ENCODE data around the gene CPOX. TPM values are rescaled to one million over a fixed set of nuclear protein-coding genes. Genes with fewer than 3 reads are reported as not detected.

The CPOX gene
- total RNA-seq, 2 experiments from 2014 or later = 40.5 to 45.3 TPM

DNA sequence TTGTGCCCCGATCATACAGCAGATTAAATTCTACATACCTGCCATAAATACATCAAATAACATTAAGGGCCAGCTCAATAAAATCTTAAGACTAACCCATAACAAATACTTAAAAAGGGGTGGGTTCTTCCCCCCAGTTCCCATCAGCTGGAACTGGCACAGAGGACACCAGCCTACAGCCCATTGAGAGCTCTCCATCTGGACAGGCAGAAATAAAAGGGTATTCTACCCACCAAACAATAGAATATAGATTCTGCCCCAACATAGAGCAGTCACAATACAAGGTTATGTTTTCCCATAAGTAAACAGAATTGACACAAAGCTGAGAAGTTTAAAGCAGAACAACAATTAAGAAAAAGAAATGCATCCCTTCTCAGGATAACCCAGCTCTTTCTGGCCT, 11.9 kb downstream of the CPOX start:
- no peak for DNase-seq
- H3K27ac Mint-ChIP-seq = no peak overlapping the region
- H3K9me3 Mint-ChIP-seq = no peaks in the 10 kb centered on the region
- ChIA-PET POLR2A (interaction anchor here (1.4 kb wide), 1 partner anchor 11 kb away, joined by 3 read pairs; no protein-coding TSS in a partner anchor), CTCF (interaction anchor here (0.9 to 2.1 kb wide), 4 partner anchors 9 to 70 kb away, joined by 3 to 5 read pairs (median 4); partner anchors contain the start of gene CPOX)
- intact Hi-C loops (cut with micrococcal nuclease) = no loop called here
- TF ChIP-seq, protein P1, sequence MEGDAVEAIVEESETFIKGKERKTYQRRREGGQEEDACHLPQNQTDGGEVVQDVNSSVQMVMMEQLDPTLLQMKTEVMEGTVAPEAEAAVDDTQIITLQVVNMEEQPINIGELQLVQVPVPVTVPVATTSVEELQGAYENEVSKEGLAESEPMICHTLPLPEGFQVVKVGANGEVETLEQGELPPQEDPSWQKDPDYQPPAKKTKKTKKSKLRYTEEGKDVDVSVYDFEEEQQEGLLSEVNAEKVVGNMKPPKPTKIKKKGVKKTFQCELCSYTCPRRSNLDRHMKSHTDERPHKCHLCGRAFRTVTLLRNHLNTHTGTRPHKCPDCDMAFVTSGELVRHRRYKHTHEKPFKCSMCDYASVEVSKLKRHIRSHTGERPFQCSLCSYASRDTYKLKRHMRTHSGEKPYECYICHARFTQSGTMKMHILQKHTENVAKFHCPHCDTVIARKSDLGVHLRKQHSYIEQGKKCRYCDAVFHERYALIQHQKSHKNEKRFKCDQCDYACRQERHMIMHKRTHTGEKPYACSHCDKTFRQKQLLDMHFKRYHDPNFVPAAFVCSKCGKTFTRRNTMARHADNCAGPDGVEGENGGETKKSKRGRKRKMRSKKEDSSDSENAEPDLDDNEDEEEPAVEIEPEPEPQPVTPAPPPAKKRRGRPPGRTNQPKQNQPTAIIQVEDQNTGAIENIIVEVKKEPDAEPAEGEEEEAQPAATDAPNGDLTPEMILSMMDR (IDR thresholded peaks at IDR 0.05) = no peak
- no peak for ATAC-seq
- no peaks in the 10 kb centered on the region for H3K27me3 Mint-ChIP-seq
- no peak overlapping the region for H3K4me3 Mint-ChIP-seq
- peaks cover 35% of the 10 kb centered on the region for H3K4me1 Mint-ChIP-seq (ENCODE audit: low read depth)
- peaks cover 68% of the 10 kb centered on the region for H3K36me3 Mint-ChIP-seq (ENCODE audit: low read depth)

DNA sequence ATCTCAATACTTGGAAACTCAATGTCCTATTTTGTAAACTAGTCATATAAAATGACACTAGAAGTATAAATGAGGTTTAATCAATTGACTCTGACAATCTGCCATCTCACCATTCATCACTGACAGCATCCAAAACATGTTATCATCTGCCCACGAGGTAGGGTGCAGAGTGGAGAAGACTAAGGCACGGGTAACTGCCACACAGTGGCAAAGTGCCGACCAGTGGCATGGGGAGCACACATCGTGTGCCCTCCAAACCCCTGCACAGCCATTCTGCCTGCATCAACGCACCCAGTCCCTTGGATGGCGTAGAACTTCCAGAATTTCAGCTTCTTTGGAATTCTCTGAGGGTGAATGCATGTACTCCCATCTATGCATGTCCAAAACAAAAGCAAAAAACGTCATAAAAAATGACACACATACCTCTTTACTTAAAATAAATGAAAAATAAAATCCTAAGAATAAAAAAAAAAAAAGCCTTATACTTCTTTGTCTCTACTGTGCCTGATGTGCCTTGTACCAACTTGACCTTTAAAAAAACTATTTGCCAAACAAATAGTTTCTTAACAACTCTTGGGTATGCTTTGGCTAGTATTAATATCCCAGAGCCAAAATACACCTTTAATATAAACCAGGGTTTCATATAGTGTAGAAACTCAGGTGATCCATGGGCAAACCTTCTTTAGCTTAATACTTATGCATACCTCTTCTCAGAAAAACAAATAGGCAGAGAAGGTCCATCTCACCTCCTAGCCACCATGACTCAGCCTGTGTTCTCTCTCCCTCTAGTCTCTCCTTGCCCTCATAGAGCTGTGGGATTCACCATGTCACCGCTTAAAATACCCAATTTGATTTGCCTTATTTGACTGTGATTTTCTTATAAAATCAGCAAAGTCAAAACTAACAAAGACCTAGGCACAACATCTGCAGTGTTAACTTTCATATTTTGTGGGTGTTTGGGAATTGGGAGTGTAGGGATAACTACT, 12.7 kb downstream of the CPOX start:
- POLR2A ChIA-PET = interaction anchor here (0.6 to 1.4 kb wide), 2 partner anchors 12 kb away, joined by 3 read pairs; partner anchors contain the start of gene CPOX
- H3K4me1 Mint-ChIP-seq (ENCODE audit: low read depth) = peaks cover 35% of the 10 kb centered on the region

DNA sequence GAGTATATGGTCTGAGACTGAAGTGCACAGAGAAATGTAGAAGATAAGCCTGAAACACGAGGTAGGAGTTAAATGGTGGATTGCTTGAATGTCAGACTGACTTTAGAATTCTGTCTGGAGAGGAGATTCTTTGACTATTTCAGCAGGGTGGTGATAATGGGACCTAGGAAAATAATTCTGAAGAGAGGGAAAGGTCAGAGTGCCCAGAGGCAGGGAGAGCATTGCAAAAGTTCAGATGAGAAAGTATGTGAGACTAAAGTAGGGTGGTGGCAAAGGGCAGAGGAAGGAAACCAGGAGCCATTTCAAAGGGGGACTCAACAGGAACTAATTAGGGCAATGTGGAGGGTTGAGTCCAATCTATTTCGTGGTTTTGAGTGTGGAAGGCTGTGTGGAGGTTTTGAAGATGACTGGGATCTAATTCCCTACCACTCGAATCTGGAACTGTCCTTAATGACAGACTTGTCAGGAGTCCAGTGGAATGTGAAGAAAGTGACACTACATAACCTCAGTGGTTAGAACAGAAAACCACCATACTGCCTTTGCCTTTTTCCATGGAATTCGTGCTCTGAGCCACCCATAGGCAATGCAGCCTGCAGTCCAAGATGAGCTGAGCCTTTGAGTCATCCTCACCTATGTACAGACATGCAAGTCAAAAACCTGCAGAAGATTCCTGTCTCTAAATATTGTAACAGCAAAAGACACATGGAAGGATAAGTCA, 16.1 kb downstream of the CPOX start:
- CTCF ChIA-PET = no interaction called here
- intact Hi-C loops (cut with micrococcal nuclease) = loop anchor here (10.0 kb wide), 1 partner anchor 233 kb away; no protein-coding TSS in a partner anchor
- peaks cover 43% of the 10 kb centered on the region for H3K4me1 Mint-ChIP-seq (ENCODE audit: low read depth)
- no peak overlapping the region for H3K4me3 Mint-ChIP-seq
- H3K27ac Mint-ChIP-seq = peak overlapping the region; percentile 13
- POLR2A ChIA-PET = interaction anchor here (1.8 kb wide), 1 partner anchor 16 kb away, joined by 5 read pairs; the partner anchor contains the start of gene CPOX
- DNase-seq (no peak), ATAC-seq (no peak)
- no peaks in the 10 kb centered on the region for H3K27me3 Mint-ChIP-seq
- peaks cover 48% of the 10 kb centered on the region for H3K36me3 Mint-ChIP-seq (ENCODE audit: low read depth)
- H3K9me3 Mint-ChIP-seq = no peaks in the 10 kb centered on the region
- TF ChIP-seq, protein P1 (IDR thresholded peaks at IDR 0.05) = no peak

More for the DNA sequence above, 12.7 kb downstream of the CPOX start:
- Mint-ChIP-seq H3K27ac (no peak overlapping the region), H3K4me3 (no peak overlapping the region), H3K36me3 (ENCODE audit: low read depth) (peaks cover 69% of the 10 kb centered on the region), H3K27me3 (no peaks in the 10 kb centered on the region), H3K9me3 (no peaks in the 10 kb centered on the region)
- DNase-seq (no peak), ATAC-seq (no peak)
- CTCF ChIA-PET = interaction anchor here (0.9 to 2.1 kb wide), 4 partner anchors 8 to 70 kb away, joined by 3 to 5 read pairs (median 4); partner anchors contain the start of gene CPOX
- TF ChIP-seq, protein P1 (IDR thresholded peaks at IDR 0.05) = no peak
- intact Hi-C loops (cut with micrococcal nuclease) = no loop called here

DNA sequence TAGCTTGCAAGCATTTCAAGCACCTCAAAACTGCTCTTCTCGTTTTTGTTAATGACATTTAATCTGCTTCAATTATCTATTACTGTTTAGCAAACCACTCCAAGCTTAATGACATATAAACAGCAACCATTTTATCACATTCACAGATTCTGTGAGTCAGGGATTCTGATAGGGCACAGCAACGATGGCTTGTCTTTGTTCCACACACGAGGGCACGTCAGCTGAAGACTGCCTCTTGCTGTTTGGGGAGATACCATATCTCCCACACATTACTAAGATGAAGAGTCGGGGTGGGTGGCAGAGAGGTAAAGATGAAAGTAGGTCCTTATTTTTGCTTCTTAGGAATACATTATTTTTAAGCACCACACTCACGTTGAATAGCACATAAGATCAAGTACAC, 19.3 kb downstream of the CPOX start:
- Mint-ChIP-seq H3K27ac (peak overlapping the region; percentile 72), H3K4me1 (ENCODE audit: low read depth) (peaks cover 49% of the 10 kb centered on the region), H3K9me3 (peaks cover 3% of the 10 kb centered on the region), H3K27me3 (no peaks in the 10 kb centered on the region), H3K4me3 (peak overlapping the region; percentile 3), H3K36me3 (ENCODE audit: low read depth) (peaks cover 35% of the 10 kb centered on the region)
- TF ChIP-seq, protein P1 (IDR thresholded peaks at IDR 0.05) = no peak
- DNase-seq (peak; percentile 36), ATAC-seq (peak; percentile 74)
- ChIA-PET CTCF (interaction anchor here (0.7 to 5.3 kb wide), 13 partner anchors 12 to 535 kb away, joined by 3 to 44 read pairs (median 5); partner anchors contain the start of gene CPOX), POLR2A (interaction anchor here (0.9 to 2.5 kb wide), 4 partner anchors 10 to 19 kb away, joined by 3 to 9 read pairs (median 4); no protein-coding TSS in a partner anchor)
- intact Hi-C loops (cut with micrococcal nuclease) = loop anchor here (5.0 to 10.0 kb wide), 2 partner anchors 137 to 229 kb away; no protein-coding TSS in a partner anchor
